G401.6 (cell line): ENCODE measurements around the gene ALOX5AP.

Experiments used
- FAIRE-seq: peaks from 2 replicates; lab custom pipeline; 2012; peaks lifted over from hg19 to GRCh38; lab: Jason Lieb, UNC

The ALOX5AP gene

DNA sequence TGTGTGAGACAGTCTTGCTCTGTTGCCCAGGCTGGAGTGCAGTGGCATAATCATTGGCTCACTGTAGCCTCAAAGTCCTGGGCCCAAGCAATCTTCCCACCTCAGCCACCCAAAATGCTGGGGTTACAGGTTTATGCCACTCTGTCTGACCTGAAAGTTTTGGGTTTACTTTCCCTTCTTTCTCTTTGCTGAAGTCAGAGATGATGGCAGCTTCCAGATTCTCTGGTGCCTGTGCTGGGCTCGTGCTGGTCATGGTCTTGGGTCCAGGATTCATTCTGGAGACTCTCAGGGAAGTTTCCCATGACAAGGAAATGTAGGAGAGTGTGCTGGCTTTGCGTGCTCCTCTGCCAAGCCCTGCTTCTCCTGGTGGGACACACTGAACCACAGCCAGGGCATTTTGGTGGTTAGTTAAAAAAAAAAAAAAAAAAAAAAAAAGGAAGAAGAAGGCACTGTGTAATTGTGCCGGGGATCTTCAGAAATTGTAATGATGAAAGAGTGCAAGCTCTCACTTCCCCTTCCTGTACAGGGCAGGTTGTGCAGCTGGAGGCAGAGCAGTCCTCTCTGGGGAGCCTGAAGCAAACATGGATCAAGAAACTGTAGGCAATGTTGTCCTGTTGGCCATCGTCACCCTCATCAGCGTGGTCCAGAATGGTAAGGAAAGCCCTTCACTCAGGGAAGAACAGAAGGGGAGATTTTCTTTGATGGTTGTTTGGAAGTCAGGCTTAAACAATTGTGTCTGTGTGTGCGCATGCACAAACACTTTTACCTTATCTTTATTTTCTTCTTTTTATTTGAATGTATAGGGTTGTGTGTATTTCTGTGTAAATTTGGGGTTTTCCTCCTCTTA is at the start of gene ALOX5AP:
Gene ALOX5AP, plus strand, starts transcription at position 519 of the 847 bp plus-strand sequence. Its CDS starts 63 bp downstream, at position 582.
- FAIRE-seq, result no peak

DNA sequence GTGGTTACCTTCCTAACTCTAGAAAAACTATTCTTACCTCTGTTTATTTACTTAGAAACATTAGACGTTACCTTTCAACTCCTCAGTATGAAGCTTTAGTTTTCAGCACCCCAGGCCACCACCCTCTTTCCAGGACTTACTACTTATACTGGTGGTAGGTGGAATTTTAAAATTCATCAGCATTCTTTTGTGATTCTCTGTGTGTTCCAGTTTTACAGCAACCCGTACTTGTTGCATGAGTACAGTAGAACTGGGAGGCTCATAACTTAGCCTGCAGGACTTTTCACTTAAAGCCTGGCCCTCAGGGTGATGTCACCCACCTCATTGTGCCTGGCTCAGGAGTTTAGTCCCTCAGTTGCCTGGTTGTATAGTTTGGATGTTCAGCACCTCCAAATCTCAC is 49.4 kb upstream of the ALOX5AP start:
- FAIRE-seq, result no peak

DNA sequence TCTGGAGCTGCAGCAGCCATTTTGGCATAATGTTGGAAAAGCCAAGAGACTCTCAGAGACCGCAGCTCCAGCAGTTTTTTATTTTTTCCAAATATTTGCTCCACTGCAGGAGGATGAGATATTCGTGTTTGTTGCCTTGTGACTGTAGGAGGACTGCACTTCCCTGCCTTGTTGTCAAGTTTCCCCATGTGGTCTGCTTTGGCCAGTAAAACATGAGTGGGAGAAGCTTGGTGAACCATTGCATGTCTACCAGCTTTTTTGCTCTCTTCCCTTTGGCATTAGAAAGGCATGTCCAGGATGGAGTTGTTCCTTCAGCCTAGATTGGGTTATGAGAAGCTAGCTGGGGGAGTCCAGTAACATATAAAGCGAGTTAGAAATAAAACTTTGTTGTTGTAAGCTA is 47.7 kb upstream of the ALOX5AP start:
- FAIRE-seq, result no peak

- no peak for FAIRE-seq
Observed at GRCh38 chr13:30689752-30690151, 45.6 kb upstream of the ALOX5AP start.

- no peak for FAIRE-seq
Observed at GRCh38 chr13:30690282-30691188, 44.8 kb upstream of the ALOX5AP start.

GRCh38 chr13:30692113-30692512 is 43.2 kb upstream of the ALOX5AP start:
- no peak for FAIRE-seq

- no peak for FAIRE-seq
Observed at GRCh38 chr13:30696278-30697176, 38.8 kb upstream of the ALOX5AP start.

GRCh38 chr13:30697177-30697953 is 38.0 kb upstream of the ALOX5AP start:
- FAIRE-seq, result no peak

- FAIRE-seq, result no peak
Observed at GRCh38 chr13:30697996-30698401, 37.3 kb upstream of the ALOX5AP start.

DNA sequence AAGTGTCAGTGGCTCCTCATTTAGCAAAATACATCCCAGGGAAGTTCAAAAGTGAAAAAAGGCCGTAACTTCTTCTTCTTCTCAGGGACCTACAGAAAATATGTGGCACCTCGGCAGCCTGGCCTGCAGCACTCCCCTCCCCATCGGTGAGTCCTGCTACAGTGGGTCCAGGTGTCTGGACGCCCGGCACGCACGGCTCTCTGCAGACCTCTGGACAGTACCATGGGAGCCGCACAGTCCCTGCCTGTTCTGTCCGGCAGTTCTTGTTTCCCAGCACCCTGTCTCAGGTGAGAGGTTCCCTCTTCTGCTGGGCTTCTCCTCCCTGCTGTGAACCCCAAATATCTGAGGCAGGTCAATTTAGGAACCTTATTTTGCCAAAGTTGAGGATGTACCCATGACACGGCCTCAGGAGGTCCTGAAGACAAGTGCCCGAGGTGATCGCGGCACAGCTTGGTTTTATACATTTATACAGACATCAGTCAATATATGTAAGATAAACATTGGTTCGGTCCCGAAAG is 36.8 kb upstream of the ALOX5AP start:
- no peak for FAIRE-seq

DNA sequence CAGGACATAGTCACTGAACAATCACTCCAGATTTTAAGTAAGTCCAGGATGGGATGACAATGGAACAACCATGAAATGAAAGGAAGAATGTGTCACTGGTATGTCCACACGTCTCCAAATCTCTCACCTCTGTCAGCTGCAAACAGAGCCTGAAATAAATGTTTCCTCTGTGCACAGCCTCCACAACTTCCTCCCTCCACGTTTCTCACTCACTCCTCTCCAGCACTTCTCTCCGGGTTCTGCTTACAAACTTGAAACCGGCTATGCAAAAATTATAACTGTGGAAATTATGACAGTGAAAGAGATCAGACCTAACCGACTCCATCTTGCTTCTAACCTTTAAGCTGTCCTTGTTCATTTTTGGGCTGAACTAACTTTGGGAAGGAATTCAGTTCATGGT is 35.0 kb upstream of the ALOX5AP start:
- FAIRE-seq, result no peak

DNA sequence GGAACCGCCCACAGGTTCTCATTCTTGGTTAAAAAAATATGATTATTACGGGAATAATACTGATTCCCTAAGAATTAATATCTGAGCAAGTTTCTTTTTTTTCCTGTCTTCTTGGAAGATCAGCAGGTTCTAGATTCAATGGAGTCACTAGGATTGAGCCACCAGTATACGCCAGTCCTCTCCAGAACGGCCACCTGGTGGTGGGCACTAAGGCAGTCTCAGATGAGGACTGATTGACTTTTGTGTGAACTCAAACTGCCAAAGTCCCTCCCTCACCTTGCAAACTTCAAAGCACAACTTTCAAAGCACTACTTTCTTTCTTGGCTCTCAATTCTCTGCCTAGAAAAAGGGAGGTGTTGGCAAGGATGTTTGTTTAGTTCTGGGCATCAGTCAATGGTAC is 33.3 kb upstream of the ALOX5AP start:
- FAIRE-seq, result no peak

DNA sequence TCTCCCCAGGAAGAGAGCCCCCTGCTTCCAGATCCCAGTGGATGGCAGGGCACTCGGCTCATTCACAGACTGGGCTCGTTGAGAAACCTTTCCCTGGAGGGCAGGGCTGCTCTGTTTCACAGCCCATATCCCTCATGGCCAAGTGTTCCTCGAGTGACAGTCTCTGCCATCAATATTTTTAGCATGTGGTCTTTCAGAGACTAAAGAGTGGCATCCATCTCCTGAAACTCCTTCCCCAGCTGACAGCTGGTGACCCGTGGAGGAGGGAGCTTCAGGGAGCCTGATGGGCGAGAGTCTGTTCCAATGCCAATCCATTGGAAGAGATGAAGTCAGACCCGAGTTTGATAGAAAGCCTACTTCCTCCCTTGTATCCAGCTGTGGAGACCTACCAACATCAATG is 30.7 kb upstream of the ALOX5AP start:
- no peak for FAIRE-seq

GRCh38 chr13:30705680-30706079 is 29.7 kb upstream of the ALOX5AP start:
- no peak for FAIRE-seq

DNA sequence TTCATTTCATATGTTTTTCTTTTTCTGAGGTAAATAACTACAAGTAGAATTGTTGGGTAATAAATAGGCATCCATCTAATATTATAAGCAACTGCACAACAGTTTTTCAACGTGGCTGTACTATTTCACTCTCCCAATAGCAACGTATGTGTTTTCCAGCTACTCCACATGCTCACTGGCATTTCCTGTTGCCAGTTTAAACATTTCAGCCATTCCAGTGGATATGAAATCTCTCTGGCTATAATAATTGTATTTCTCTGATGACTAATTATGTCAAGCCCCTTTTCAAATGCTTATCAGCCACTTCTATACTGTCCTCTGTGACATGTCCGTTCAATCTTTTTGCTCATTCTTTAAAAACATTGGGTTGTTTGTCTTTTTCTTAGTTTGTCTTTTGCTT is 26.8 kb upstream of the ALOX5AP start:
- no peak for FAIRE-seq

GRCh38 chr13:30710442-30710841 is 24.9 kb upstream of the ALOX5AP start:
- no peak for FAIRE-seq

DNA sequence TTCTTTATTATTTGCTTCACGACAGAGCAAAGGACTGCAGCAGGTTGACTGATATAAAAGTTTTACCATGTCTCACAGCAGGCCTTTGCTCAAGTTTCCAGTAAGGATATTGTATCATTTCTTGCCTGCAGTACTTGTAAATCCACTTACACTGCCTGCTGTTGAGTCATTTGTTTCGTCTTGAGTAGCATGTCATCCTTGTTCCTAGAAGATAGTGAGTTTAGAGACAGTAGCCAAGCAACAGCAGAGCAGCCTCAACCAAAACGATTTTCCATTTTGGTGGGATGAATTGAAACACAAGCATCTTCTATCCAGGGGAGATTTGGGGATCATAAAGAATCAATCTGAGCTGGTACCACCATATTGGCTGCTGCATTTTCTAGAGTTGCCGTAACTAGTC is 24.0 kb upstream of the ALOX5AP start:
- FAIRE-seq, result no peak

GRCh38 chr13:30711837-30712236 is 23.5 kb upstream of the ALOX5AP start:
- no peak for FAIRE-seq

- no peak for FAIRE-seq
Observed at GRCh38 chr13:30712536-30713532, 22.5 kb upstream of the ALOX5AP start.
